KOPT-K1 (cell line): ENCODE measurements around the gene FBLN2.

ENCODE experiments used
- H3K27ac ChIP-seq: fragments of 200-600 bp; sonication (generic); 2 replicates; pipeline ENCODE4 v1.5.1; 2016; ENCODE audit warnings: antibody characterized with exemption, mild to moderate bottlenecking, low read depth, low read length; ENCODE audit not compliant: poor library complexity, severe bottlenecking
- H3K36me3 ChIP-seq: fragments of 200-600 bp; sonication (generic); 2 replicates; pipeline ENCODE4 v1.5.1; 2017; ENCODE audit warnings: antibody characterized with exemption, mild to moderate bottlenecking, low read length, moderate library complexity; ENCODE audit not compliant: insufficient read depth
- H3K9me3 ChIP-seq: fragments of 200-600 bp; sonication (generic); 2 replicates; pipeline ENCODE4 v1.5.1; 2017; ENCODE audit warnings: antibody characterized with exemption, low read length, mild to moderate bottlenecking; ENCODE audit not compliant: insufficient read depth, poor library complexity, severe bottlenecking

Gene FBLN2

GRCh38 chr3:13570391-13571194 lies 21.7 kb downstream of the FBLN2 start:
- no peaks in the 10 kb centered on the region for H3K36me3 ChIP-seq
- H3K9me3 ChIP-seq, result no peaks in the 10 kb centered on the region
- H3K27ac ChIP-seq, result no peak overlapping the region

- no peaks in the 10 kb centered on the region for H3K36me3 ChIP-seq
- H3K9me3 ChIP-seq, result no peaks in the 10 kb centered on the region
- no peak overlapping the region for H3K27ac ChIP-seq
Measured at GRCh38 chr3:13571264-13571663, 22.3 kb downstream of the FBLN2 start.

GRCh38 chr3:13571831-13572750 lies 23.2 kb downstream of the FBLN2 start:
- H3K36me3 ChIP-seq, result no peaks in the 10 kb centered on the region
- H3K27ac ChIP-seq, result no peak overlapping the region
- H3K9me3 ChIP-seq, result no peaks in the 10 kb centered on the region

DNA sequence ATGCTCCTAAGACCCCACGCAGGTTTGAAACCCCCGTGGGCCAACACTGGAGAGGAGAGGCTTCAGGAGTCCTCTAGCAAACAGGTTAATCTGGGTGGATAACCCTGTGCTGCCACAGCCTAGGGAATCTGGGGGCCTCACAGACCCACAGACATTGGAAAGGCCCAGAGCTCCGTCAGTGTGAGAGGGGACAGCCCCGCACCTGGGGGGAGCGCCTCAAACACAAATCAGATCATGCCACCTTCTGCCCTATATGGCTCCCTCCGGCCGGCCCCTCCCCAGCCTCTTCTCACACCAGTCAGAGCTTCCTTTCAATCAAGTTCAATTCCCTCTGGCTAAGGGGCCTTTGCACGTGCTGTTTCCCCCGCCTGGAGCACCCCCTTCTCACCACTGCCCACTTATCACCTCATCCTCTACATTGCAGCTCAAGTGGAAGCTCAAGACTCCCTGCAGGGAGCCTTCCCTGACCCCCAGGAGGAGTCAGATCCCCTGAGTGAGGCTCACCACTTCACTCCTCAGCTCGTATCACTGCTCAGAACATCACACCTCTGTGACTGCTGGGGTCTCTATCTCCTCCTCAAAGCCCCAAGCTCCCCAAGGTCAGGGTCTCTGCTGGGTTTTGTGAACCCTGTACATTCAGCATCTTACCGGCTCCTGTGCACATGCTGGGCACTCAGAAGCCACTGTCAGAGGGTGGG lies 24.1 kb downstream of the FBLN2 start:
- Histone ChIP-seq H3K36me3 (no peaks in the 10 kb centered on the region), H3K9me3 (no peaks in the 10 kb centered on the region), H3K27ac (peak overlapping the region; percentile 33)

DNA sequence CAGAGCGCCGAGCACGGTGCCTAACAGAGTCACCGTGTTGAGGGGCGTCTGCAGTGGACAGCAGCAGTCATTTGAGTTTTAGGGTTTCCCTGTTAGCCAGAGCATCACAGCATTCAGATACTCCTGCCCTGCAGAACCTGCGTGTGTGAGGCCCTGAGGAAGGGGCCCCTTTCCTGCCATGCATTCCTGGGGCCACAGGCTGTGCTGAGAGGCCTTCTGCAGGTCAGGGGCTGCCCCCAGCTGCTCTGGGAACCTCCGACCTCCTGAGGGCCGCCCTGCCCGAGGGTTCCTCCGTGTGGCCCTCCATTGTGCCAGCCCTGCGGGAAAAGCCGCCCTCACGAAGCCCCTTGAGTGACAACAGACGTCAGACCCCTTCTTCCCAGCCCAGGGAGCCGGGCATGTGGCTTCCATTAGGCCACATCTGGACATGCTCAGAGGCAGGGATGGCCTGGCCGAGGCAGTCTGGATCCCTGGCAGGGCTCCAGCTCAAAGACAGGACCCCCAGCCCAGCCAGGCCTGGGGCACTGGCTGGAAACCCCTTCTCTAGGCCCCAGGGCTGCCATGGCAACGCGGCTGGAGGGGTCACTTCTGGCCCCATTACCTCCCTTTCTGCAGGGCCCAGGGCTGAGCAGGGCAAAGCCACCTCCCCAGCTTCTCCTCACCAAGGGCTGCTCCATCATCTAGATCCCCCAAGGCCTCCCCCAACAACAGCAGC lies 25.3 kb downstream of the FBLN2 start:
- Histone ChIP-seq H3K36me3 (no peaks in the 10 kb centered on the region), H3K27ac (peak overlapping the region; percentile 71)

GRCh38 chr3:13574798-13575451 lies 26.0 kb downstream of the FBLN2 start:
- no peaks in the 10 kb centered on the region for H3K9me3 ChIP-seq
- peak overlapping the region; percentile 71 for H3K27ac ChIP-seq
- no peaks in the 10 kb centered on the region for H3K36me3 ChIP-seq

More for the DNA sequence above, 25.3 kb downstream of the FBLN2 start:
- no peaks in the 10 kb centered on the region for H3K9me3 ChIP-seq

GRCh38 chr3:13575459-13576061 lies 26.6 kb downstream of the FBLN2 start:
- Histone ChIP-seq H3K36me3 (no peaks in the 10 kb centered on the region), H3K9me3 (no peaks in the 10 kb centered on the region), H3K27ac (peak overlapping the region; percentile 71)

- H3K9me3 ChIP-seq, result no peaks in the 10 kb centered on the region
- no peaks in the 10 kb centered on the region for H3K36me3 ChIP-seq
- H3K27ac ChIP-seq, result peak overlapping the region; percentile 36
Measured at GRCh38 chr3:13577181-13578121, 28.5 kb downstream of the FBLN2 start.

GRCh38 chr3:13578251-13578650 lies 29.3 kb downstream of the FBLN2 start:
- H3K27ac ChIP-seq, result no peak overlapping the region
- no peaks in the 10 kb centered on the region for H3K36me3 ChIP-seq
- H3K9me3 ChIP-seq, result no peaks in the 10 kb centered on the region

- Histone ChIP-seq H3K9me3 (no peaks in the 10 kb centered on the region), H3K27ac (no peak overlapping the region), H3K36me3 (no peaks in the 10 kb centered on the region)
Measured at GRCh38 chr3:13579063-13579462, 30.1 kb downstream of the FBLN2 start.

GRCh38 chr3:13580256-13581023 lies 31.5 kb downstream of the FBLN2 start:
- H3K36me3 ChIP-seq, result no peaks in the 10 kb centered on the region
- peak overlapping the region; percentile 69 for H3K27ac ChIP-seq
- no peaks in the 10 kb centered on the region for H3K9me3 ChIP-seq

GRCh38 chr3:13581485-13582365 lies 32.8 kb downstream of the FBLN2 start:
- Histone ChIP-seq H3K9me3 (no peaks in the 10 kb centered on the region), H3K27ac (peak overlapping the region; percentile 69), H3K36me3 (no peaks in the 10 kb centered on the region)
